Bone marrow (tissue), 2 donors: Measurements from ENCODE around the gene GGNBP2.

Source experiments
- DNase-seq, 2 donors: peaks; one replicate each; lab custom pipeline; 2025; lab: John Stamatoyannopoulos, UW

Gene GGNBP2

GRCh38 chr17:36550491-36551417 lies 6.0 kb downstream of the GGNBP2 start:
- peak in 1 of 2 donors; percentile 25 for DNase-seq

- DNase-seq, result no peak
Observed at GRCh38 chr17:36553459-36553858, 8.7 kb downstream of the GGNBP2 start.

- no peak for DNase-seq
Observed at GRCh38 chr17:36566081-36566480, 21.4 kb downstream of the GGNBP2 start.

DNA sequence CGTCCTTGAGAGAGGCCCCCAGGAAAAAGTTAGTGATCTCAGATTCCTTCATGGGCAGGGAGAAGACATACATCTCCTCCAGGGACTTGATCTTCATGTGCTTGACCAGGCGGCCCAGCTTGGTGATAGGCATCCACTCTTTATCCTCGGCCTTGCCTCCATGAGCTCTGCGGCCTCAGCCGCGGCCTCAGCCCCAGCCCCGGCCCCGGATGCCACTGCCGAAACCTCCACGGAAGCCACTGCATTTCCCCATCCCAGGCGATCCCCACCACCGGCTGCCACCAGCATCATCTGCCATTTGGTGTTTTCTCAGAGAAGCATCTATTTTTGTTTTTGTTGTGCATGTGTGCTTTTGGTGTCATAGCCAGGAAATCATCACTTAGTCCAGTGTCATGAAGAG lies 30.3 kb downstream of the GGNBP2 start:
- no peak for DNase-seq

DNA sequence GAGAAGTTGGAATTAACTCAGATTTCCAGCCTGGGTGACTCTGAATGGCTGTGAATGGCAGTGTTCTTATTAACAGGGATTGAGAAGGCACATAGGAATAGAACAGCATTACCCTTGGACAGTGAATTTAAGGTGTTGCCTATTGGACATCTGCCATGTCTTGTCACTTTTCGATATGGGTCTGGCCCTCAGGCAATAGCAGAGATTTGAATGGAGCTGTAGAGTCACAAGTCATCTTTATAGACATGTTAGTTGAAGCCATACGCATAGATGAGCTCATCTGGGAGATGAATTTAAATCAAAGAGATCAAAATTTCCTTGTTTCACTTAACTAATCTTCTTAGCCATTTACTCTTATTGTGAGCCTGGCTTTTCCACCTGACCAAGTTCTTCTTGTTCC lies 32.1 kb downstream of the GGNBP2 start:
- no peak for DNase-seq

GRCh38 chr17:36578671-36579070 lies 34.0 kb downstream of the GGNBP2 start:
- DNase-seq, result no peak

GRCh38 chr17:36583787-36584186 lies 39.1 kb downstream of the GGNBP2 start:
- DNase-seq, result no peak

DNA sequence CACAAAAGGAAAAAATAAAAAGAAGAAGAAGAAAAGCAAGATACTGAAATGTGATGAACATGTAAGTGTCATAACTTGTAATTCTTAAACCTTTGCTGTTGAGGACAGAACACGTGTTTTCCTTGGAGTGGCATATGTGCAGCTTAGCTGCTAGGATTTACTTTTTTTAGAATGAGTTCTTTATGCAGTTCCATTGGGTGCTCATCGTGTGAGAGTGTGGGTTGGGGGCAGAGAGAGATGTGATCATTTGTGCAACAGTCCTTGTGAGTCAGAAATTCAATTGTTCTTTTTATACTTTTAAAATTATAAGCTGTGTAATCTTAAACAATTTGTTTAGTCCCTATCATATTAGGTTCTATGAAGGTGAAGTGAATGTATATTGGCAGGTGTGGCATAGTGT lies 41.4 kb downstream of the GGNBP2 start:
- DNase-seq, result no peak

GRCh38 chr17:36590082-36590481 lies 45.4 kb downstream of the GGNBP2 start:
- no peak for DNase-seq

DNA sequence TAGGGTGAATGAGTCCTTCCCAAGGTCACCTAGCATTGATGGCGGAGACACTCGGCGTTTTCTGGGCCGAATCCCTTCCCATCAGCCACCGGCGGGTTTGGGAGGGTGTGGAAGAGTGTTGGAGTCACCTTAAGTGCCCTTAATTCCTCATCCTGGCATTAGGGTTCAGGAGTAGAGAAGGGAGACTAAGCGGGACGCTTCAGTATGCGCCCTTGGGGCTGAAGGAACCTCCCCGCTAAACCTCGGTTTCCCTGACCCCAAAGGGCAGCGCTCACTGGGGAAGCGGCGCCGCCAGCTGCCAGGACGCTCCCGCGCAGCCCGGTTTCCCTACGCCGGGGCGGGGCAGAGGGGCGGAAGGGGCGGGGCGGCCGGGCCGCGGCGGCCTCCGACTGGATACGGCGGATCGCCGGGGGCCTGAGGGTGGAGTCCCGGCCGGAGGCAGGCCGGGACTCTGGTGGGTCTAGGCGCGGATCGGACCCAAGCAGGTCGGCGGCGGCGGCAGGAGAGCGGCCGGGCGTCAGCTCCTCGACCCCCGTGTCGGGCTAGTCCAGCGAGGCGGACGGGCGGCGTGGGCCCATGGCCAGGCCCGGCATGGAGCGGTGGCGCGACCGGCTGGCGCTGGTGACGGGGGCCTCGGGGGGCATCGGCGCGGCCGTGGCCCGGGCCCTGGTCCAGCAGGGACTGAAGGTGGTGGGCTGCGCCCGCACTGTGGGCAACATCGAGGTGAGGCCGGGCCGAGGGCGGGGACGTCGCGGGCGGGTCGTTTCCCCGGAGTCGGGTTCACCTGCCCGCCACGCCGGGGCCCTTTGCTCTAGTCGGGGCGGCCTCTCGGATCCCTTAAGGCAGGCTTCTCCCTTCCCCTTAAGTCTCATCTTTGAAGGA lies 47.0 kb downstream of the GGNBP2 start, which contains the start of gene DHRS11:
TSS of gene DHRS11 (plus strand) at position 446 of the 882 bp plus-strand sequence. CDS start at position 577, 131 bp downstream.
- peak; percentile 9 to 35 for DNase-seq

- no peak for DNase-seq
Observed at GRCh38 chr17:36592316-36592715, 47.6 kb downstream of the GGNBP2 start.

DNA sequence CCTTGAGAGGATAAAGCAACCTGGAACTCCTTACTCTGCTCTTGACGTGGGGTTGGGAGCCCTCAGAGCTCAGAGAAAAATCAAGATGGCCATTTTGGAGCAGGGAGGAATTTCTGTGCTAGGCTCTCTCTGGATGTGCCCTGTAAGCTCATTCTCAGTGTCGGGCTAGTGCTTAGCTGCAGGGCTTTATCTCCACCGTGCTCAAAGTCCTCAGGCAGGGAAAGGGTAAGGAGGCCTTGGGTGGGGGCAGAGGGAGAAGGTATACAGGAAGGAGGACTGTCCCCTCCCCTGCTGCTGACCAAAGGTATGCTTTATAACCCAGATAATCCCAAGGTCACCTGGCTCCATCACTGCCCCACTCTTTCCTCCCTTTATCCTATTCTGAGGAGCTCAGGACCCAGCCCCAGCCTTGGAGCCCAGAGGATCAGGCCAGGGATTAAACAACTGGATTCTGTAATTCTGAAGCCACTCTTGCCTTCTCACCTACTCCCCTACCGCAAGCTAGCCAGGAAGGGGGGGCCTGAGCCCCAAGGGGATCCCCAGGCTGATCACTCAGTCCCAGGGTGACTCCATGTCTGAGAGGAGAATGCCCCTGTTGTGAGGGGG lies 48.1 kb downstream of the GGNBP2 start:
- DNase-seq, result no peak

DNA sequence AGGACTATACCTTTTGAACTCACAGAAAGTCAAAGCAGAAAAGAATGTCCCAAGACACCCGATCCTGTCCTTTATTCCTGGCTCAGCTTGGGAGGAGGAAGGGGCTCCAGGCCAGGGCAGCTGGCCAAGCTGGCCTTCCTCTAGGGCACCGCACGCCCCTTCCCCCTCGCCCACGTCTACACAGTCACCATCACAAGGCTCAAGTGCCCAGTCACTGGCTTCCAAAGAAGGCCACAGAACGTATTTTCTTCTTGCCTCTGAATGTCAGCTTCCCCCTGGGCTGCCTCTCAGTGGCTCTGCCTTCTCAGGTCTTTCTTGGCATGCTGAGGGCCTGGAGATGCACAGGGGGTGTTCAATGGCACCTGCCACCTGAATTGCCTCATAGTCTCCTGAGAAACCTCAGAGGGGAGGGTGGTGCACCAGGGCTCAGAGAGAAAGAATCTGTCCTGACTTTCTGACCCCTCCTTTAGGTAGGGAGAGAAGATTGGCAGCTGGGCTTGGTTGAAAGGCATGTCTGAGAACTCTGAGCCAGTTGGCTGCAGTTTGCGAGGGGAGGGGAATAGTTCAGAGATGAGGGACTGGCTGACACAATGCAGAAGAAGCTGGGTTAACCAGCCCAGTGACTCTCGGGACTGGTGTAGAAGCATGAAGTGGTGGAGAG lies 49.1 kb downstream of the GGNBP2 start:
- no peak for DNase-seq

DNA sequence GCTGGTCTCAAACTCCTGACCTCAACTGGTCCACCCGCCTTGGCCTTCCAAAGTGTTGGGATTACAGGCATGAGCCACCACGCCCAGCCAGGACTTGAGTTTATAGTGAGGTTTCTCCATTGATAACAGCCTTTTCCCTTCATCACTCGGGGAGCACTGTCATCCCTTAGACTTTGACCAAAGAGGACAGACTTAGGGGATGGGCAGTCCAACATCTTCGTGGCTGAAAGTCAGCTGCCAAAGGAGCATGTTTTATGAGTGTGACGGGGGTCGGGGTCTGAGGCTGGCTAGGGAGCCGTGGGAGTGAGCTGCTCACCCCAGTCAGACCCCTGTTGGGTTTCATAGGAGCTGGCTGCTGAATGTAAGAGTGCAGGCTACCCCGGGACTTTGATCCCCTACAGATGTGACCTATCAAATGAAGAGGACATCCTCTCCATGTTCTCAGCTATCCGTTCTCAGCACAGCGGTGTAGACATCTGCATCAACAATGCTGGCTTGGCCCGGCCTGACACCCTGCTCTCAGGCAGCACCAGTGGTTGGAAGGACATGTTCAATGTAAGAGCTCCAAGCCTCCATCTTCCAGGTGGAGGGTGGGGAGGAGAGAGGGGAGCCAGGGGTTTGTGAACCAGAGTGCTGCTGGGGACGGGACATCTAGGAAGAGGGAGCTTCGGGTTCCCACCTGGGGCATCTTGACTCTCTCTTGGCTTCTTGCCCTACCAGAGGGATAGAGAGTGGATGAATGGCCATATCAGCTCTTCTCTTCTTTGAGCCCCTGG lies 50.1 kb downstream of the GGNBP2 start:
- DNase-seq, result no peak

DNA sequence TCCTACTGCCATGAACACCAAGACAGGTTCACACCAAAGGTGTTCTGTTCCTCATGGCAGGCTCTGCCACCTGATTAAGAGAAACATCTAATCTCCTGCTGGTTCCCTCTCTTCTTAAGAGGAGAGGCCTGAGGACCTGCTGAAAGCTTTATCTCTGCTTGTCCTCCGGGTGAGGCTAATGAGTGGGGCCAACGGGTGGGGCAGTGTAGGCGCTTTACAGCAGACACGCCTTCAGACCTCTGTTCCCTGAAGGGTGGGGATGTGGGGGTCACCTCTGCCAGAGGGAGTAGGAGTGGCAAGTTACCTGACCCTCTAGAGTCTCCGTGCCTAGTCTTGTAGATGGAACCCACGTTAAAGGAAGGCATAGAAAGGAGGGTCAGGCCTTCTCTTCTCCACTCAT lies 52.5 kb downstream of the GGNBP2 start:
- no peak for DNase-seq

- DNase-seq, result no peak
Observed at GRCh38 chr17:36597866-36598777, 53.4 kb downstream of the GGNBP2 start.

DNA sequence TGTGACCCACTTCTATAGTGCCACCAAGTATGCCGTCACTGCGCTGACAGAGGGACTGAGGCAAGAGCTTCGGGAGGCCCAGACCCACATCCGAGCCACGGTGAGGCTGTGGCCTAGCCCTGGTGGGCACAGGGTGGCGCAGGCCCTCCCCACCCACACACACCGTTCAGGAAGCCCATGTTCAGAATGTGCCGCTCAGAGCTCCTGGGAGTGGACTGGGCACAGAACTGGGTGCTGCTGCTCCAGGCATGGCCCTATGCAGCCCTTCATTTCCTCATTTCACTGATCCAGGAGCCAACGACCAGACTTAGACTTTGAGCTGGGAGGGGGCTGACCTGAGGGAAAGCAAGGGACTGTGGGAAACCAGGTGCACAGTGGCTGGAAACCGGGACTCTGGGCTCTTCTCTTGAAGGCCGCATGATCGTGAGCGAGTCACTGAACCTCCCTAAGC lies 54.3 kb downstream of the GGNBP2 start:
- DNase-seq, result no peak

DNA sequence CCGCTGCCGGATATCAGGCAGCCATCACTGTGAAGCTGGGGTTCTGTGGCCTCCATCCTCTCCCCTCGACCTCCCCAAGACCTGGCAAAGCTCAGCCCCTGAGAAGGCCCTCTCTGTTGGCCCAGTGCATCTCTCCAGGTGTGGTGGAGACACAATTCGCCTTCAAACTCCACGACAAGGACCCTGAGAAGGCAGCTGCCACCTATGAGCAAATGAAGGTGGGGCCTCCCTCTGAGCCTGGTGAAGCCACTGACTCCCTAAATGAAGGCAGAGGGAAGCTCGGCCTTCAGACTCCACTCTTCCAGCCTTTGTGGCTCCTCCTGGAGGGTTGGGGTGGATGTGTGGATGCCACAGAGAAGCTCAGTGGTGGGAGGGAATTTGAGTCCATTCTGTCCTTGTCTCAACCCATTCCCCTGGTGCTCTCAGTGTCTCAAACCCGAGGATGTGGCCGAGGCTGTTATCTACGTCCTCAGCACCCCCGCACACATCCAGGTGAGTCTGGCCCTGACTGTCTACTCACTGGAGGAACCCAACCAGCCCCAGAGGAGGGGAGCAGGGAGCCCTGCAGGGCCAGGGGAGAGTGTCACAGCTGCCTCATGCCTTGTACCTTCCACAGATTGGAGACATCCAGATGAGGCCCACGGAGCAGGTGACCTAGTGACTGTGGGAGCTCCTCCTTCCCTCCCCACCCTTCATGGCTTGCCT lies 55.0 kb downstream of the GGNBP2 start:
- no peak for DNase-seq

GRCh38 chr17:36600465-36600864 lies 55.7 kb downstream of the GGNBP2 start:
- no peak for DNase-seq
